ENCODE data around the gene HMCN2. TPM values are rescaled to one million over a fixed set of nuclear protein-coding genes. Genes with fewer than 3 reads are reported as not detected.
A peak's percentile ranks its signal among the peaks of the same experiment; 100 is the strongest.

HMCN2 gene, protein sequence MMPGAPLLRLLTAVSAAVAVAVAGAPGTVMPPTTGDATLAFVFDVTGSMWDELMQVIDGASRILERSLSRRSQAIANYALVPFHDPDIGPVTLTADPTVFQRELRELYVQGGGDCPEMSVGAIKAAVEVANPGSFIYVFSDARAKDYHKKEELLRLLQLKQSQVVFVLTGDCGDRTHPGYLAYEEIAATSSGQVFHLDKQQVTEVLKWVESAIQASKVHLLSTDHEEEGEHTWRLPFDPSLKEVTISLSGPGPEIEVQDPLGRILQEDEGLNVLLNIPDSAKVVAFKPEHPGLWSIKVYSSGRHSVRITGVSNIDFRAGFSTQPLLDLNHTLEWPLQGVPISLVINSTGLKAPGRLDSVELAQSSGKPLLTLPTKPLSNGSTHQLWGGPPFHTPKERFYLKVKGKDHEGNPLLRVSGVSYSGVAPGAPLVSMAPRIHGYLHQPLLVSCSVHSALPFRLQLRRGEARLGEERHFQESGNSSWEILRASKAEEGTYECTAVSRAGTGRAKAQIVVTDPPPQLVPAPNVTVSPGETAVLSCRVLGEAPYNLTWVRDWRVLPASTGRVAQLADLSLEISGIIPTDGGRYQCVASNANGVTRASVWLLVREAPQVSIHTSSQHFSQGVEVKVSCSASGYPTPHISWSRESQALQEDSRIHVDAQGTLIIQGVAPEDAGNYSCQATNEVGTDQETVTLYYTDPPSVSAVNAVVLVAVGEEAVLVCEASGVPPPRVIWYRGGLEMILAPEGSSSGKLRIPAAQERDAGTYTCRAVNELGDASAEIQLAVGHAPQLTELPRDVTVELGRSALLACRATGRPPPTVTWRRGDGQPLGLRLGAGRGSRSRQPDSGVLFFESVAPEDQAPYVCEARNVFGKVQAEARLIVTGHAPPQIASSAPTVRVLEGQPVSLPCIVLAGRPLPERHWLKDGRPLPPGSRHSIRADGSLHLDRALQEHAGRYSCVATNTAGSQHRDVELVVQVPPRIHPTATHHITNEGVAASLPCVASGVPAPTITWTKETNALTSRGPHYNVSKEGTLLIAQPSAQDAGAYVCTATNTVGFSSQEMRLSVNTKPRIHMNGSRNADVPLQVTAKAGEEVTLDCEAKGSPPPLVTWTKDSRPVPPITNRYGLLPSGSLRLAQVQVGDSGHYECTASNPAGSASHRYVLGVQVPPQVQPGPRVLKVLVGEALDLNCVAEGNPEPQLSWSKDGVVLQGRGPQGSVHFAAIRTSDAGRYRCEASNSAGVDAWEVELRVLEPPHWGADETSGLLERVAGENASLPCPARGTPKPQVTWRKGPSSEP (N-terminal part only)
- total RNA-seq (2021) (1.6 and 3.1 TPM in 2 replicates), Bru-seq, nascent RNA (percentile 13 among the genes with signal in this experiment), BruChase-seq, experiment 1, labeled RNA remaining after a 2-hour chase (percentile 22 among the genes with signal in this experiment), BruChase-seq, experiment 2, labeled RNA remaining after a 6-hour chase (percentile 15 among the genes with signal in this experiment)
- long read RNA-seq, partial matches to known transcripts: 0 of 1 reads
- long read RNA-seq, other reads (novel, unspliced or antisense): 1 of 1 reads

DNA sequence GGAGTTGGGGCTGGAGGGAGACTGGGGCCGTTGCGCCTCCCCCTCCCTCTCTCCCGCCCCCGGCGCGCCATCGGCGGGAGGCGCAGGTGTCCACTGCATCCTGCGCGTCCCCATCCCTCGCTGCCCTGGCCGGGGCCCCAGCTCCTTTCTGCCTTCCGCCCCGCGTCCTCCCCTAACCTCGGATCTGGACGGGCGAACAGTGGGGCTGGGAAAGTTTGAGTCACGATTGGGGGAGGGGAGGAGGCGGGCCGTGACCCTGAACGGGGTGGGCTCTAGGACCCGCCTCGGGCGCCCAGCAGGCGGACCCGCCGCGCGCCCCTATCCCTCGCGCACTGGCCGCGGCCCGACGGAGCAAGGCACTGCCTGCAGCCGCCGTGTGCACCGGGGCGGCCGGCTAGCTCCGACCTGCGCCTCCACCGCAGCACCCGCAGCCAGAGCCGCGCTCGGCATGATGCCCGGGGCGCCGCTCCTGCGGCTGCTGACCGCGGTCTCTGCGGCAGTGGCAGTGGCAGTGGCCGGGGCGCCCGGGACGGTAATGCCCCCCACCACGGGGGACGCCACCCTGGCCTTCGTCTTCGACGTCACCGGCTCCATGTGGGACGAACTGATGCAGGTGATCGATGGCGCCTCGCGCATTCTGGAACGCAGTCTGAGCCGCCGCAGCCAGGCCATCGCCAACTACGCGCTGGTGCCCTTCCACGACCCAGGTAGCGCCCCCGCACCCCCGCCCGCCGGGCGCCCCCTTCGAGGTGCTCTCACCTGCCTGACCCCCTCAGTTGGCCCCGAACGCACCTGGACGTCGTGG, at the start of gene HMCN2:
Gene HMCN2, plus strand, starts transcription at position 330 of the 805 bp plus-strand sequence. Its CDS starts 119 bp downstream, at position 449.
- H3K9me2 ChIP-seq (ENCODE audit: insufficient read depth): no peaks in the 10 kb centered on the region
- H3K4me2 ChIP-seq: no peak within 1 kb of the TSS
- H3F3A ChIP-seq (ENCODE audit: insufficient read depth, low read depth): peaks cover 6% of the 10 kb centered on the region; the same call in 1 of the 2 replicates
- POLR2A ChIA-PET (ENCODE audit: unreplicated experiment): interaction anchor here (0.6 kb wide), 1 partner anchor 37 kb away, joined by 5 read pairs; no protein-coding TSS in a partner anchor
- no peak within 1 kb of the TSS for H3K27ac ChIP-seq
- H2AFZ ChIP-seq: no peak within 1 kb of the TSS
- no peaks in the 10 kb centered on the region for H3K36me3 ChIP-seq (ENCODE audit: low read depth)
- no TSS peak for BruUV-seq (replicated peaks)
- TF ChIP-seq, protein P1, sequence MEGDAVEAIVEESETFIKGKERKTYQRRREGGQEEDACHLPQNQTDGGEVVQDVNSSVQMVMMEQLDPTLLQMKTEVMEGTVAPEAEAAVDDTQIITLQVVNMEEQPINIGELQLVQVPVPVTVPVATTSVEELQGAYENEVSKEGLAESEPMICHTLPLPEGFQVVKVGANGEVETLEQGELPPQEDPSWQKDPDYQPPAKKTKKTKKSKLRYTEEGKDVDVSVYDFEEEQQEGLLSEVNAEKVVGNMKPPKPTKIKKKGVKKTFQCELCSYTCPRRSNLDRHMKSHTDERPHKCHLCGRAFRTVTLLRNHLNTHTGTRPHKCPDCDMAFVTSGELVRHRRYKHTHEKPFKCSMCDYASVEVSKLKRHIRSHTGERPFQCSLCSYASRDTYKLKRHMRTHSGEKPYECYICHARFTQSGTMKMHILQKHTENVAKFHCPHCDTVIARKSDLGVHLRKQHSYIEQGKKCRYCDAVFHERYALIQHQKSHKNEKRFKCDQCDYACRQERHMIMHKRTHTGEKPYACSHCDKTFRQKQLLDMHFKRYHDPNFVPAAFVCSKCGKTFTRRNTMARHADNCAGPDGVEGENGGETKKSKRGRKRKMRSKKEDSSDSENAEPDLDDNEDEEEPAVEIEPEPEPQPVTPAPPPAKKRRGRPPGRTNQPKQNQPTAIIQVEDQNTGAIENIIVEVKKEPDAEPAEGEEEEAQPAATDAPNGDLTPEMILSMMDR (conservative IDR thresholded peaks at IDR 0.05): no peak
- TF ChIP-seq EZH2 (IDR thresholded peaks at IDR 0.05; ENCODE audit: low read depth): no peak
- no peaks in the 10 kb centered on the region for H4K20me1 ChIP-seq (ENCODE audit: insufficient read depth)
- H3K9me3 ChIP-seq (ENCODE audit: insufficient read depth, low read depth): no peaks in the 10 kb centered on the region
- intact Hi-C loops (cut with micrococcal nuclease; ENCODE audit: unreplicated experiment): no loop called here
- CTCF ChIA-PET: interaction anchor here (0.5 to 0.6 kb wide), 3 partner anchors 122 to 1965 kb away, joined by 3 to 5 read pairs (median 4); no protein-coding TSS in a partner anchor
- DNase-seq: no peak
- H3K4me3 ChIP-seq: no peak within 1 kb of the TSS
- no peaks in the 10 kb centered on the region for H3K79me2 ChIP-seq (ENCODE audit: low read depth)
- H3K4me1 ChIP-seq (replicated peaks; ENCODE audit: insufficient read depth): no peaks in the 10 kb centered on the region
- H3K27me3 ChIP-seq (ENCODE audit: insufficient read depth, low read depth): peaks cover 58% of the 10 kb centered on the region

DNA sequence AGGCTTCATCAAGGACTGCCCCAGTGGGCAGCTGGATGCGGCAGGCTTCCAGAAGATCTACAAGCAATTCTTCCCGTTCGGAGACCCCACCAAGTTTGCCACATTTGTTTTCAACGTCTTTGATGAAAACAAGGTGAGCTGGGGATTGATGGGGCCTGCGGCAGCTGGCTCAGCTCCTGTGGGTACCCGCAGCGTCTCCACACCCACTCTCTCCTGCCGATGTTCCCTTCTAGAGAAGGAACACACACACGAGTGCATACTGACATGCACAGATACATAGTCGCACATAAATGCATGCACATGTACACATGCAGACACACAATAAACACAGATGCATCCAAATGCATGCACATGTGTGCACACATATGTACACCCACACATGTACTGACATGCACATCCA, 47.7 kb upstream of the HMCN2 start:
- no peaks in the 10 kb centered on the region for H3F3A ChIP-seq (ENCODE audit: insufficient read depth, low read depth)
- intact Hi-C loops (cut with micrococcal nuclease; ENCODE audit: unreplicated experiment): no loop called here
- no peak for TF ChIP-seq EZH2 (IDR thresholded peaks at IDR 0.05; ENCODE audit: low read depth)
- TF ChIP-seq, protein P1 (conservative IDR thresholded peaks at IDR 0.05): no peak

More for the DNA sequence above, 47.7 kb upstream of the HMCN2 start:
- BruUV-seq (replicated peaks): no TSS peak
- H3K9me2 ChIP-seq (ENCODE audit: insufficient read depth): no peaks in the 10 kb centered on the region
- no peaks in the 10 kb centered on the region for H3K36me3 ChIP-seq (ENCODE audit: low read depth)
- POLR2A ChIA-PET (ENCODE audit: unreplicated experiment): no interaction called here
- no peak overlapping the region for H3K4me2 ChIP-seq
- H3K79me2 ChIP-seq (ENCODE audit: low read depth): no peaks in the 10 kb centered on the region
- no peak for DNase-seq
- H2AFZ ChIP-seq: no peak overlapping the region
- H3K9me3 ChIP-seq (ENCODE audit: insufficient read depth, low read depth): no peaks in the 10 kb centered on the region
- no peaks in the 10 kb centered on the region for H3K4me1 ChIP-seq (replicated peaks; ENCODE audit: insufficient read depth)
- H3K27ac ChIP-seq: no peak overlapping the region
- CTCF ChIA-PET: no interaction called here
- H3K4me3 ChIP-seq: no peak overlapping the region
- H4K20me1 ChIP-seq (ENCODE audit: insufficient read depth): peaks cover 5% of the 10 kb centered on the region; the same call in 1 of the 2 replicates
- no peaks in the 10 kb centered on the region for H3K27me3 ChIP-seq (ENCODE audit: insufficient read depth, low read depth)
